HCT116 (cell line): Measurements from ENCODE around the gene SCO1. TPM values are rescaled to one million over a fixed set of nuclear protein-coding genes. Genes with fewer than 3 reads are reported as not detected.

ENCODE experiments used
- ATAC-seq: fragments of 200-7000 bp; cut with Tn5 transposase; 2 replicates; pipeline ENCODE4 v1.9.1; 2020; ENCODE audit warnings: mild to moderate bottlenecking, moderate library complexity
- BruUV-seq: library from RNA; stranded (reverse); fragments of 400-500 nt; replicated peaks from 2 replicates; lab custom pipeline; 2021; lab: Mats Ljungman, UMichigan
- CTCF ChIA-PET: fragments of 300-600 bp; sonication (Branson Sonifier 250); formaldehyde crosslinking; loops from one replicate; lab custom pipeline; 2021; ENCODE audit warnings: antibody characterized with exemption; lab: Charles Lee
- POLR2A ChIA-PET: fragments of 300-600, 350-600 bp; sonication (Branson Sonifier 250); formaldehyde crosslinking; loops from one replicate; lab custom pipeline; 2021; ENCODE audit warnings: antibody characterized with exemption; lab: Charles Lee
- RAD21 ChIA-PET, 2 experiments: fragments of 300-600 bp; sonication (Branson Sonifier 250); formaldehyde crosslinking; loops; one replicate each; lab custom pipeline; 2023; ENCODE audit warnings: low total read pairs in 2 of 2; ENCODE audit not compliant: uncharacterized antibody in 2 of 2, unreplicated experiment in 2 of 2, low non-redundant PET in 1 of 2; lab: Charles Lee
- DNase-seq: peaks from one replicate; pipeline ENCODE4 v3.0.0-alpha.2; 2010; ENCODE audit warnings: low read depth, low spot score
- H2AFZ ChIP-seq: fragments of 200-600 bp; shearing (Covaris generic), sonication (generic); 2 replicates; pipeline ENCODE4 v1.6.1; 2017; ENCODE audit warnings: low read depth, mixed run types, mixed read lengths, antibody characterized with exemption, low read length; ENCODE audit not compliant: poor library complexity, severe bottlenecking
- H3K27ac ChIP-seq: 2 replicates; pipeline ENCODE4 v1.5.1; 2012; ENCODE audit warnings: low read depth, low read length
- H3K27me3 ChIP-seq: fragments of 200-600 bp; sonication (generic); 2 replicates; pipeline ENCODE4 v1.6.1; 2016; ENCODE audit warnings: mixed run types, low read length, mixed read lengths; ENCODE audit not compliant: insufficient read depth
- H3K36me3 ChIP-seq, 2 experiments: fragments of 200-500 bp in 1 of 2; fragments of 200-600 bp in 1 of 2; sonication (Bioruptor generic) in 1 of 2; sonication (generic) in 1 of 2; 2 replicates each; pipeline versions ENCODE4 v1.5.1 to v1.6.1; 2014 to 2016; ENCODE audit warnings: low read length in 2 of 2, inconsistent platforms in 1 of 2, mixed read lengths in 1 of 2, mixed run types in 1 of 2; ENCODE audit not compliant: insufficient read depth in 2 of 2, control insufficient read depth in 1 of 2
- H3K4me1 ChIP-seq, 2 experiments: fragments of 200-600 bp in 1 of 2; sonication (generic) in 1 of 2; 2 replicates each; pipeline versions ENCODE4 v1.5.1 to v1.6.1; 2012 to 2017; ENCODE audit warnings: low read length in 2 of 2, inconsistent platforms in 1 of 2, mild to moderate bottlenecking in 1 of 2, mixed read lengths in 1 of 2, mixed run types in 1 of 2, moderate library complexity in 1 of 2; ENCODE audit not compliant: insufficient read depth in 2 of 2, control insufficient read depth in 1 of 2
- H3K4me2 ChIP-seq: fragments of 200-600 bp; sonication (generic); 2 replicates; pipeline ENCODE4 v1.6.1; 2017; ENCODE audit warnings: mixed run types, low read length, mixed read lengths
- H3K4me3 ChIP-seq, 2 experiments: fragments of 200-600 bp in 1 of 2; sonication (generic) in 1 of 2; replicated peaks in 1 of 2; 2 replicates each; pipeline ENCODE4 v1.5.1; 2011 to 2016; ENCODE audit warnings: low read length in 2 of 2, control low read depth in 1 of 2, low read depth in 1 of 2, mild to moderate bottlenecking in 1 of 2, mixed read lengths in 1 of 2, mixed run types in 1 of 2
- H3K79me2 ChIP-seq: fragments of 200-600 bp; sonication (generic); 2 replicates; pipeline ENCODE4 v1.6.1; 2017; ENCODE audit warnings: mild to moderate bottlenecking, mixed run types, low read length, moderate library complexity, mixed read lengths; ENCODE audit not compliant: insufficient read depth
- H3K9ac ChIP-seq: fragments of 200-600 bp; sonication (generic); 2 replicates; pipeline ENCODE4 v1.6.1; 2016; ENCODE audit warnings: low read length, mixed read lengths
- H3K9me2 ChIP-seq: fragments of 200-600 bp; sonication (generic), shearing (Covaris generic); 2 replicates; pipeline ENCODE4 v1.6.1; 2017; ENCODE audit warnings: mixed run types, mild to moderate bottlenecking, moderate library complexity; ENCODE audit not compliant: insufficient read depth
- H3K9me3 ChIP-seq, 2 experiments: fragments of 200-500 bp in 1 of 2; fragments of 200-600 bp in 1 of 2; sonication (Bioruptor generic) in 1 of 2; sonication (generic) in 1 of 2; 2 replicates each; pipeline ENCODE4 v1.6.1; 2014 to 2017; ENCODE audit warnings: low read length in 2 of 2, mixed read lengths in 2 of 2, inconsistent platforms in 1 of 2, low read depth in 1 of 2, mild to moderate bottlenecking in 1 of 2, mixed run types in 1 of 2, moderate library complexity in 1 of 2; ENCODE audit not compliant: control insufficient read depth in 1 of 2, insufficient read depth in 1 of 2
- H4K20me1 ChIP-seq: fragments of 200-600 bp; sonication (generic), shearing (Covaris generic); 2 replicates; pipeline ENCODE4 v1.6.1; 2017; ENCODE audit warnings: mixed run types, mild to moderate bottlenecking, moderate library complexity; ENCODE audit not compliant: insufficient read depth
- CBX3 ChIP-seq: IDR thresholded peaks from 2 replicates; pipeline ENCODE4 v1.6.1; 2012; ENCODE audit warnings: low read depth
- ELF1 ChIP-seq: IDR thresholded peaks from 2 replicates; pipeline ENCODE4 v1.6.1; 2012; ENCODE audit warnings: low read depth, borderline replicate concordance
- EZH2phosphoT487 ChIP-seq: fragments of 200-600 bp; IDR thresholded peaks from 2 replicates; pipeline ENCODE4 v1.6.1; 2018; ENCODE audit warnings: antibody characterized with exemption, borderline replicate concordance
- FOSL1 ChIP-seq: IDR thresholded peaks from 2 replicates; pipeline ENCODE4 v1.6.1; 2012; ENCODE audit warnings: low read depth
- JUND ChIP-seq: IDR thresholded peaks from 2 replicates; pipeline ENCODE4 v1.6.1; 2012
- RAD21 ChIP-seq: IDR thresholded peaks from 2 replicates; pipeline ENCODE4 v1.6.1; 2012; ENCODE audit warnings: low read depth, mild to moderate bottlenecking
- SP1 ChIP-seq: IDR thresholded peaks from 2 replicates; pipeline ENCODE4 v1.6.1; 2012; ENCODE audit warnings: low read depth
- YY1 ChIP-seq: IDR thresholded peaks from 2 replicates; pipeline ENCODE4 v1.6.1; 2011; ENCODE audit warnings: low read length, low read depth, moderate library complexity, mild to moderate bottlenecking; ENCODE audit not compliant: insufficient replicate concordance; ENCODE audit errors: extremely low read depth
- ZFX ChIP-seq: fragments of 450-650 bp; IDR thresholded peaks from 2 replicates; pipeline ENCODE4 v1.6.1; 2017
- ZNF274 ChIP-seq: fragments of 200-500 bp; sonication (Bioruptor generic); IDR thresholded peaks from 2 replicates; pipeline ENCODE4 v1.6.1; 2014; ENCODE audit warnings: mild to moderate bottlenecking, low read depth, low read length, inconsistent platforms
- intact Hi-C: fragments of 100-400 bp; cut with micrococcal nuclease; formaldehyde crosslinking; loops from 2 replicates; pipeline ENCODE4 v1.10.0; 2022
- total RNA-seq: library from RNA; stranded (reverse); gene quantifications from one replicate; pipeline ENCODE4 v1.2.1, GENCODE V29; 2021; ENCODE audit not compliant: unreplicated experiment
- TF ChIP-seq, protein P1 (sequence below): IDR thresholded peaks from 2 replicates; pipeline ENCODE4 v1.6.1; 2012; ENCODE audit warnings: low read depth
- TF ChIP-seq, protein P2 (sequence below): IDR thresholded peaks from 2 replicates; pipeline ENCODE4 v1.6.1; 2012
- TF ChIP-seq, protein P3 (sequence below), 3 experiments: fragments of 200-600 bp in 1 of 3; sonication (generic) in 1 of 3; IDR thresholded peaks in 2 of 3; conservative IDR thresholded peaks in 1 of 3; 2 replicates each; pipeline ENCODE4 v1.5.1; 2012 to 2017; ENCODE audit warnings: low read depth in 2 of 3, low read length in 2 of 3, antibody characterized with exemption in 1 of 3, borderline replicate concordance in 1 of 3, control low read depth in 1 of 3, mild to moderate bottlenecking in 1 of 3, mixed read lengths in 1 of 3, mixed run types in 1 of 3, moderate library complexity in 1 of 3; ENCODE audit not compliant: insufficient read depth in 1 of 3
- TF ChIP-seq, protein P4 (sequence below): IDR thresholded peaks from 2 replicates; pipeline ENCODE4 v1.6.1; 2012

The SCO1 gene
- total RNA-seq, 1 experiment from 2014 or later, result 35.8 TPM

DNA sequence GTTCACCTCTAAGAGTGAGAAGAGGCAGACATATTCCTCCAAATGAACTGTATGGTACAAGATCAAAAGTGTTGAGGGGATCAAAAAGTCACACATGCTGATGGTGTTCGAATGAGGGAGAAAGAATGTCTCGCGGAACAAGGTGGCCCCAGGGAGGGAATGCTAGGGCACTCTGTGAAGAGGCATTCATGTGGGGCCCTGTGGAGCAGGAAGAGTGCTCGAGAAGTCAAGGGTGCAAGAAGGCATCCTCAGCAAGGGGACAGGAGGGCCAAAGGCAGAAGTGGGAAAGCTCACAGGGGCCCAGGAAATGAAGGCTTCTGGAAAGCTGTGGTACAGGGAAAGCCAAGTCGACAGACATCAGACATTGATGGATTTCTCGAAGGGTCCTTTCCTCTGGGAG, 34.1 kb downstream of the SCO1 start:
- no peak overlapping the region for H2AFZ ChIP-seq
- ATAC-seq (no peak), DNase-seq (no peak)
- no peaks in the 10 kb centered on the region for H4K20me1 ChIP-seq
- no peak overlapping the region for H3K27ac ChIP-seq
- H3K27me3 ChIP-seq, result no peaks in the 10 kb centered on the region
- ChIA-PET CTCF (interaction anchor here (1.3 kb wide), 1 partner anchor 16 kb away, joined by 3 read pairs; no protein-coding TSS in a partner anchor), POLR2A (no interaction called here), RAD21 (no interaction called here)
- no peaks in the 10 kb centered on the region for H3K9me3 ChIP-seq
- H3K9ac ChIP-seq, result no peak overlapping the region
- no peaks in the 10 kb centered on the region for H3K9me2 ChIP-seq
- no peaks in the 10 kb centered on the region for H3K36me3 ChIP-seq
- no peaks in the 10 kb centered on the region for H3K4me1 ChIP-seq
- no peak overlapping the region for H3K4me2 ChIP-seq
- no TSS peak for BruUV-seq
- intact Hi-C loops, result no loop called here
- H3K79me2 ChIP-seq, result no peaks in the 10 kb centered on the region
- H3K4me3 ChIP-seq, result no peak overlapping the region
- TF ChIP-seq SP1 (no peak), CBX3 (no peak)
- TF ChIP-seq, protein P1, sequence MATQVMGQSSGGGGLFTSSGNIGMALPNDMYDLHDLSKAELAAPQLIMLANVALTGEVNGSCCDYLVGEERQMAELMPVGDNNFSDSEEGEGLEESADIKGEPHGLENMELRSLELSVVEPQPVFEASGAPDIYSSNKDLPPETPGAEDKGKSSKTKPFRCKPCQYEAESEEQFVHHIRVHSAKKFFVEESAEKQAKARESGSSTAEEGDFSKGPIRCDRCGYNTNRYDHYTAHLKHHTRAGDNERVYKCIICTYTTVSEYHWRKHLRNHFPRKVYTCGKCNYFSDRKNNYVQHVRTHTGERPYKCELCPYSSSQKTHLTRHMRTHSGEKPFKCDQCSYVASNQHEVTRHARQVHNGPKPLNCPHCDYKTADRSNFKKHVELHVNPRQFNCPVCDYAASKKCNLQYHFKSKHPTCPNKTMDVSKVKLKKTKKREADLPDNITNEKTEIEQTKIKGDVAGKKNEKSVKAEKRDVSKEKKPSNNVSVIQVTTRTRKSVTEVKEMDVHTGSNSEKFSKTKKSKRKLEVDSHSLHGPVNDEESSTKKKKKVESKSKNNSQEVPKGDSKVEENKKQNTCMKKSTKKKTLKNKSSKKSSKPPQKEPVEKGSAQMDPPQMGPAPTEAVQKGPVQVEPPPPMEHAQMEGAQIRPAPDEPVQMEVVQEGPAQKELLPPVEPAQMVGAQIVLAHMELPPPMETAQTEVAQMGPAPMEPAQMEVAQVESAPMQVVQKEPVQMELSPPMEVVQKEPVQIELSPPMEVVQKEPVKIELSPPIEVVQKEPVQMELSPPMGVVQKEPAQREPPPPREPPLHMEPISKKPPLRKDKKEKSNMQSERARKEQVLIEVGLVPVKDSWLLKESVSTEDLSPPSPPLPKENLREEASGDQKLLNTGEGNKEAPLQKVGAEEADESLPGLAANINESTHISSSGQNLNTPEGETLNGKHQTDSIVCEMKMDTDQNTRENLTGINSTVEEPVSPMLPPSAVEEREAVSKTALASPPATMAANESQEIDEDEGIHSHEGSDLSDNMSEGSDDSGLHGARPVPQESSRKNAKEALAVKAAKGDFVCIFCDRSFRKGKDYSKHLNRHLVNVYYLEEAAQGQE, result no peak

DNA sequence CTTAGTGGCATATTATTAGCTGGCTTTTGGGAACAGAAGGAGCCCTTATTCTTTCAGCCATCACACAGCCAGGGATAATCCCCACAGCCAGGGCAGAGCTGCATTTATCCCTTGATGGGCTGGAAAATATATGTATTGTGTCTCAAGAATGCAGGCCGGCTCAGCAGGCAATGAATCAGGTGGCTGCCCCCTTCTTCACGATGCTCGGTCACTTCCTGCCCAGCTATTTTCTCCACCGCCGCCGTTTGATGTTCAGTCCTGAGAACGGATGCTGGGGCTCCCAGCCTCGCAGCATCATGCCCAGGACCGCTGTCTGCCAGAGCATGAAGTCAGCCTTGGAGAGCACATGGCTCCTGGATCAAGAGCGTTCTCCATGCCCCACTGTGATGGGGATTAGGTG, 35.9 kb downstream of the SCO1 start:
- RAD21 ChIA-PET, result no interaction called here
- CTCF ChIA-PET, result interaction anchor here (1.5 kb wide), 1 partner anchor 14 kb away, joined by 4 read pairs; no protein-coding TSS in a partner anchor
- POLR2A ChIA-PET, result no interaction called here
- TF ChIP-seq RAD21 (no peak), ZFX (no peak), EZH2phosphoT487 (no peak), YY1 (no peak), FOSL1 (no peak), ELF1 (no peak), ZNF274 (no peak), CBX3 (no peak), JUND (no peak)
- TF ChIP-seq, protein P2, sequence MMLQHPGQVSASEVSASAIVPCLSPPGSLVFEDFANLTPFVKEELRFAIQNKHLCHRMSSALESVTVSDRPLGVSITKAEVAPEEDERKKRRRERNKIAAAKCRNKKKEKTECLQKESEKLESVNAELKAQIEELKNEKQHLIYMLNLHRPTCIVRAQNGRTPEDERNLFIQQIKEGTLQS, result no peak
- TF ChIP-seq, protein P3, sequence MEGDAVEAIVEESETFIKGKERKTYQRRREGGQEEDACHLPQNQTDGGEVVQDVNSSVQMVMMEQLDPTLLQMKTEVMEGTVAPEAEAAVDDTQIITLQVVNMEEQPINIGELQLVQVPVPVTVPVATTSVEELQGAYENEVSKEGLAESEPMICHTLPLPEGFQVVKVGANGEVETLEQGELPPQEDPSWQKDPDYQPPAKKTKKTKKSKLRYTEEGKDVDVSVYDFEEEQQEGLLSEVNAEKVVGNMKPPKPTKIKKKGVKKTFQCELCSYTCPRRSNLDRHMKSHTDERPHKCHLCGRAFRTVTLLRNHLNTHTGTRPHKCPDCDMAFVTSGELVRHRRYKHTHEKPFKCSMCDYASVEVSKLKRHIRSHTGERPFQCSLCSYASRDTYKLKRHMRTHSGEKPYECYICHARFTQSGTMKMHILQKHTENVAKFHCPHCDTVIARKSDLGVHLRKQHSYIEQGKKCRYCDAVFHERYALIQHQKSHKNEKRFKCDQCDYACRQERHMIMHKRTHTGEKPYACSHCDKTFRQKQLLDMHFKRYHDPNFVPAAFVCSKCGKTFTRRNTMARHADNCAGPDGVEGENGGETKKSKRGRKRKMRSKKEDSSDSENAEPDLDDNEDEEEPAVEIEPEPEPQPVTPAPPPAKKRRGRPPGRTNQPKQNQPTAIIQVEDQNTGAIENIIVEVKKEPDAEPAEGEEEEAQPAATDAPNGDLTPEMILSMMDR (IDR thresholded peaks at IDR 0.05 in 2 of 3, conservative IDR thresholded peaks at IDR 0.05 in 1 of 3; ENCODE audit: borderline replicate concordance in 1 of 3, insufficient read depth in 1 of 3, low read depth in 2 of 3, low read length in 2 of 3), result no peak
- TF ChIP-seq, protein P4, sequence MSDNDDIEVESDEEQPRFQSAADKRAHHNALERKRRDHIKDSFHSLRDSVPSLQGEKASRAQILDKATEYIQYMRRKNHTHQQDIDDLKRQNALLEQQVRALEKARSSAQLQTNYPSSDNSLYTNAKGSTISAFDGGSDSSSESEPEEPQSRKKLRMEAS, result no peak

More for the DNA sequence above, 35.9 kb downstream of the SCO1 start:
- no peak overlapping the region for H3K4me2 ChIP-seq
- no peaks in the 10 kb centered on the region for H3K36me3 ChIP-seq
- H2AFZ ChIP-seq, result no peak overlapping the region
- H4K20me1 ChIP-seq, result no peaks in the 10 kb centered on the region
- intact Hi-C loops, result no loop called here
- no peaks in the 10 kb centered on the region for H3K9me3 ChIP-seq
- H3K79me2 ChIP-seq, result no peaks in the 10 kb centered on the region
- H3K4me3 ChIP-seq, result no peak overlapping the region
- no peak for ATAC-seq
- no peaks in the 10 kb centered on the region for H3K9me2 ChIP-seq
- H3K9ac ChIP-seq, result no peak overlapping the region
- no peaks in the 10 kb centered on the region for H3K27me3 ChIP-seq
- DNase-seq, result no peak
- BruUV-seq, result no TSS peak
- no peak overlapping the region for H3K27ac ChIP-seq
- no peaks in the 10 kb centered on the region for H3K4me1 ChIP-seq
